GM12874 (cell line): Measurements from ENCODE around the gene CCDC78.
A peak's percentile ranks its signal among the peaks of the same experiment; 100 is the strongest.

Experiments used
- TF ChIP-seq, protein P1 (sequence below): IDR thresholded peaks from 2 replicates; pipeline ENCODE4 v1.5.1; 2011; ENCODE audit warnings: low read depth, mild to moderate bottlenecking, control low read depth, low read length, moderate library complexity; ENCODE audit not compliant: insufficient read depth

CCDC78 gene

DNA sequence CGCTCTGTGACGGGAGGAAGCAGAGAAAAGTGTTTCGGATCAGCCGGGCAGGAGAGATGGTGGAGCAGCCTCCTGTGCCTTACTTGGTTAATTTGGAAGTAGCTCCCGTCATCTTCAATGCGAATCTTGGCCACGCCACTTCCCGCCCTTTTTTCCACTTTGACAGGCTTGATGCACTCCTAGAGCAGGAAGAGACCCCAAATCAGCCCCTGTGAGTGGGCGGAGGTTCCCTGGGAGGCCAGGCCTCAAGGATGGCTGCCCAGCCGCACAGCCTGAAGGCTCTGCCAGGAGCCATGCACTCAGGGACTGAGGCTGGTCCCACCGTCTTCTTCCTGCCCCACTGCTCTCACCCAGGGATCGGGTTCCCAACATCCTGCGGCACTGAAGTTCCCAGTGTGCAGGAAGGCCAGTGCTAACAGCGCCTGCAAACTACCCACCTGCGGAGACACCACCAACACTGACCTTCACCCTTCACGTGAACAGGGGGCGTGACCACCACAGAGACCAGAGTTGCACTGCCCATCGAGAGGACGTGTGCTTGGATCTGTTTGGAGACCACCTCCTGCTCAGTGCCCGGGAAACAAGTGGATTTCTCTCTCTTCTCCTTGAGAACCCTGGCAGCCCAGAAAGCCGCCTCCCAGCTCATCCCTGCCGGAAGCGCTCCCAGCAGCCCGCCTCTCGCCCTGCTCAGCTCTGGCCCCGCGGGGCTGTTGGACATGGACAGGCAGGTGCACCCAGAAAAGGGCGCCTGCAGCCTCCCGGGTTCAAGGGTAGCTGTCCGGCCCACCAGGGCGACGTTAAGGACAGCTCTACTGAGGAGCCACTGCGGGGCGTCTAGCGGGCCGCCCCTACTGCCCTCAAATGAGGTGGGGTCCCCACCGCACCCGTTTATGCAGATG is 13.6 kb upstream of the CCDC78 start:
- TF ChIP-seq, protein P1, sequence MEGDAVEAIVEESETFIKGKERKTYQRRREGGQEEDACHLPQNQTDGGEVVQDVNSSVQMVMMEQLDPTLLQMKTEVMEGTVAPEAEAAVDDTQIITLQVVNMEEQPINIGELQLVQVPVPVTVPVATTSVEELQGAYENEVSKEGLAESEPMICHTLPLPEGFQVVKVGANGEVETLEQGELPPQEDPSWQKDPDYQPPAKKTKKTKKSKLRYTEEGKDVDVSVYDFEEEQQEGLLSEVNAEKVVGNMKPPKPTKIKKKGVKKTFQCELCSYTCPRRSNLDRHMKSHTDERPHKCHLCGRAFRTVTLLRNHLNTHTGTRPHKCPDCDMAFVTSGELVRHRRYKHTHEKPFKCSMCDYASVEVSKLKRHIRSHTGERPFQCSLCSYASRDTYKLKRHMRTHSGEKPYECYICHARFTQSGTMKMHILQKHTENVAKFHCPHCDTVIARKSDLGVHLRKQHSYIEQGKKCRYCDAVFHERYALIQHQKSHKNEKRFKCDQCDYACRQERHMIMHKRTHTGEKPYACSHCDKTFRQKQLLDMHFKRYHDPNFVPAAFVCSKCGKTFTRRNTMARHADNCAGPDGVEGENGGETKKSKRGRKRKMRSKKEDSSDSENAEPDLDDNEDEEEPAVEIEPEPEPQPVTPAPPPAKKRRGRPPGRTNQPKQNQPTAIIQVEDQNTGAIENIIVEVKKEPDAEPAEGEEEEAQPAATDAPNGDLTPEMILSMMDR: no peak

DNA sequence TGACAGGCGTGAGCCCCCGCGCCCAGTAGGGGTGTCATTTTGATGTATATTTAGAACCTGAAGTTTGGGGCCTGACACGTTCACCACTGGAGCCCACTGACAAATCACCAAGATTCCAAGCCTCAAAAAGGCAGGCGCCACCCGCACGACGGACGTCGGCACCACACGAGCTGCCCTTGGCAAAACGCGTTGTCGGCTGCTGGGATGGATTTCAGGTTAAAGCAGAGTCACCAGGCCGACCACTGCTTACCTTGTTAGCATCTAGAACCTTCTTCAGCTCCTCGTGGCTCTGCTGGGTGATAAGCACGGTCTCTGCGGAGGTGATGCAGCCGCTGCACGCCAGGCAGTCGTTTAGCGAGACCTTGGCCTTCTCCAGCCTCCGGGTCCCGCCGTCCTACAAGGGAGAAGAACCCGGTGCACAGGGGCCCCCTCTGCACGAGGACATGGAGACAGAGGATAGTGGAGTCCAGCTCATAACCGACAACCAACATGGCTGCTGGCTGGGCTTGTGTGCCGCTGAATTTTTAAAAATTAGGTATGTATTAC is 10.8 kb upstream of the CCDC78 start:
- TF ChIP-seq, protein P1: no peak

DNA sequence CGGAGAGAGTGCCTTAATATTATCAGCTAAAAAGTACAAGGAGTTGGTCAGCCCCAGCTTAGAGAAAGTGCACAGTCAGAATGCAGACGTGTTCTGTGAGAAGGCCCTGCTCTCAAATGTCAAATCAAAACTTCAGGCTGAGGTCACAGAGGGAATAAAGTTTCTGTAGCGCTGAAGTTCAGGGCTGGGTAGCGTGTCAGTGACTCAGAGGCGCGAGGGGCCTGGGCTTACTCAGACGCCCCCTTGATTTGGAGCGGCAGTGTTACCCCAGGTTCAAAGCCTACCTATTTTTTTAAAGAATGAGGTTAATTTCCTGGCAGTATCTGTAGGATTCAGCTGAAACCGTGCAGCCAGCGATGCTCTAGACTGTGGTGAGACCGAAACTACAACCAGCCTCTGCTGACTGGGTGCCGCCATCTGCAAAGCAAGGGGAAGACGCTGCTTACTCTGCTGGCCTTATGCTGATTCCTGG is 9.8 kb upstream of the CCDC78 start:
- TF ChIP-seq, protein P1: no peak

DNA sequence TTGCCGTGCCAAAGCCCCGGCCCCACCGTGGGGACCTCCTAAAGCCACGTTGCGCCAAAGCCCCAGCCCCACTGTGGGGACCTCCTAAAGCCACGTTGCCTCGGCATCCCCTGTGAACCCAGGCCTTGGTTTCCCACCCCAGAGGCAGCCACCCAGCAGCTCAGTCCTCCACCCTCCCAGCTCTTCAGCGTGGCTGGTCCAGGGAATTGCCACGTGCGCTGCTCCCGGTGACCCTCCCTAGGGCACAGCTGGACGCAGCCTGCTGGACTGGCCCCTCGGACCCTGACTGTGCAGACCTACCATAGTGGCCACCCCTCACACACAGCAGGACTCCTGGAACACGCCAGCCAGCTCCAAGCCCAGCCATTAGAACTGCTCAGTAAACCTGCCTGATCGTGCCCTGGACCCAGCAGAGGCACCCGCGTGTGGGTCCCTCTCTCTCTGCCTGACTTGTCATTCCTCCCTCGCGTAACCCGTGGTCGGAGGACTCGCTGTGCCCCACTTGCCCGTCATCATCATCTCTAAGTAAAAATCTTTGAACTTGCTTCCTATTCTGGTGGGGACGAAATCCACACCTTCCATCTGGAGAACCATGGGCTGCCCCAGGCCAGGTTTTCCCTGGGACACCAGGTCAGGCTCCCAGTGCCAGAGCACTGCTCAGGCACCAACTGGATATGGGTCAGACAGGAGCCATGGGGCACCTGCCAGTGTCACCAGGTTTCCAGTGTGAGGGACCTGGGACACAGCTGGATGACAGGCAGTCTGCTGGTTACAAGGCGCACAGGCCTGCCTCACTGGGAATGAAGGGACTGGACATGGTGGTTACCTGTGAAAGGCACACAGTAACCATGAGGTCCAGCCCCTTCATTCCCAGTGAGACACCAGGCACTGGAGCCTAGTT is 9.0 kb upstream of the CCDC78 start:
- TF ChIP-seq, protein P1: no peak

DNA sequence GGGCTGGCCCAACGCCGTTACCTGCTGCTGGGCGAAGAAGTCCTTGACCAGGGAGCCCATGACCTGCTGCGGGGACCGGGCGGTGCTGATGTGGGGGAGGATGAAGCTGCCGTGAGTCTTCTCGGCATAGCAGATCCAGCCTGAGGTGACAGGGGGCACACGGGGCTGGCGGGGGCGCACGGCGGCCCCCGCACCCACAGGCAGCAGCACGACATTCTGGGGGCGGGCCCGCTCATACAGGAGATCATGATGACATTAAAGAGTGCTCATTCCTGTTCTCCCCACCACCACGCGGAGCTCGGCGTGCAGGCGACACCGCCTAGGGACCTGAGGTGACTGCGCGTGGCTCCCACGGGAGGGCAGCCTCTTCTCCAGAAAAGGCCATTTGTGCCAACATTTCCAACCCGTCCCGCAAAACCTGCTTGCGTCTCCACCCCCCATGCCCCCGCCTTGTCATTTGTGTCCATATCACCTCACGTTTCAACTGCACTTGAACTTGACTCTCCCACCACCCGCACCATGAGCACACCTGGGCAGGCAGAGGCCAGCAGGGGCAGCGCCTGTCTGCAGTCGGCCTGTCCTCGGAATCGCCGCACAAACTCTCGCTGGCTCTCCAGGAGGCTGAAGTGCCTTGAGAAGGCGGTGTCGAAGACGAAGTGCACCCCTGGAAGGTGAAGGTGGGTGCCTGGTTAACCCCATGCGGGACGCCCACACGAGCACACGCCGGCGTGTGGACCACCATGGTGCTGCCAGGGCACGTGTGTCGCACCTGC is 8.2 kb upstream of the CCDC78 start:
- TF ChIP-seq, protein P1: no peak

DNA sequence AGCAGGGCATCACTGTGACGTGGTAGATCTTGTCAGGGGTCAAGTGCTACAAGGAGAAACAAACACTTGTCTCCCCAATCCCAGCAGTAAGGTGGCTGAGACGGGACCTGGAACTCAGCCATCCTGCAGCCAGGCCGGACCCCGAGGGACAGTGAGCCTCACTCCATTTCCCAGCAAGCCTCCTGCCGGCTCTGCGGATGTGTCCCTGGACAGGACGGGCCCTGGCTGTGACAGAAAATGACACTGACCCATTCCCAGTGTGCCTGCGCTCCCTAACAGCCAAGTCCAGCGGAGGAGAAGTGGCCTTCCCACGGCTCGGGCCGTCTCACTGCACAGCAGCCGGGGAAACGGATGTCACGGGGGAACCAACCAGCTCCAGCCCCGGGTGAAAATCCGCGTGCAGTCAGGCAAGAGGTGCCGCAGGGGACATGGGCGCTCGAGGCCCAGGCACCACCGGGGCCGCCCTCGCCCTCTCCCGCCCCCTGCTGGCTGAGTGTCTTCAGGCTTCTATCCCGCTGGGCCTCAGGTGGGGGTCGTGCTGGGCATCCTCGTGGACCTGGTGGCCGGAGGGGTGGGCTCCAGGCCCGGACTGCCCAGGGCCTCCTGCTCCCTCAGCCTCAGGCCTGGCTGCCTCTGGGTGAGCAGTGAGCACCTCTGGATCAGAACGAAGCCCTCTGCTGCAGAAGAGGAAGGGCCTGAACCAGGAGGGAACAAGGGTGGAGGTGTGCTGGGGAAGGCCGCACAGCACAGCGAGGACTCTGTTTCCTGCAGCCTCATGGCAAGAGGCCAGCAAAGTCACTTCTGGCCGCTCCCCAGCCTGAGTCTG is 7.4 kb upstream of the CCDC78 start:
- TF ChIP-seq, protein P1: peak; percentile 45
